Keratinocyte (primary cell): ENCODE measurements around the gene CISD3.

Experiments
- EZH2 ChIP-seq: IDR thresholded peaks from one replicate; pipeline ENCODE4 v1.6.1; 2012; ENCODE audit warnings: inconsistent platforms, mild to moderate bottlenecking, low read length, moderate library complexity
- TF ChIP-seq, protein P1 (sequence below), 3 experiments: IDR thresholded peaks in 1 of 3; conservative IDR thresholded peaks in 1 of 3; optimal IDR thresholded peaks in 1 of 3; 2 replicates in 2 of 3; 3 replicates in 1 of 3; pipeline versions ENCODE3 to v1.5.1; 2011; ENCODE audit warnings: low read length in 3 of 3, mild to moderate bottlenecking in 3 of 3, moderate library complexity in 2 of 3, control low read depth in 1 of 3, inconsistent platforms in 1 of 3; ENCODE audit not compliant: insufficient read depth in 2 of 3; ENCODE audit errors: extremely low read depth in 1 of 3

- TF ChIP-seq, protein P1, sequence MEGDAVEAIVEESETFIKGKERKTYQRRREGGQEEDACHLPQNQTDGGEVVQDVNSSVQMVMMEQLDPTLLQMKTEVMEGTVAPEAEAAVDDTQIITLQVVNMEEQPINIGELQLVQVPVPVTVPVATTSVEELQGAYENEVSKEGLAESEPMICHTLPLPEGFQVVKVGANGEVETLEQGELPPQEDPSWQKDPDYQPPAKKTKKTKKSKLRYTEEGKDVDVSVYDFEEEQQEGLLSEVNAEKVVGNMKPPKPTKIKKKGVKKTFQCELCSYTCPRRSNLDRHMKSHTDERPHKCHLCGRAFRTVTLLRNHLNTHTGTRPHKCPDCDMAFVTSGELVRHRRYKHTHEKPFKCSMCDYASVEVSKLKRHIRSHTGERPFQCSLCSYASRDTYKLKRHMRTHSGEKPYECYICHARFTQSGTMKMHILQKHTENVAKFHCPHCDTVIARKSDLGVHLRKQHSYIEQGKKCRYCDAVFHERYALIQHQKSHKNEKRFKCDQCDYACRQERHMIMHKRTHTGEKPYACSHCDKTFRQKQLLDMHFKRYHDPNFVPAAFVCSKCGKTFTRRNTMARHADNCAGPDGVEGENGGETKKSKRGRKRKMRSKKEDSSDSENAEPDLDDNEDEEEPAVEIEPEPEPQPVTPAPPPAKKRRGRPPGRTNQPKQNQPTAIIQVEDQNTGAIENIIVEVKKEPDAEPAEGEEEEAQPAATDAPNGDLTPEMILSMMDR (optimal IDR thresholded peaks at IDR 0.05 in 1 of 3, IDR thresholded peaks at IDR 0.05 in 1 of 3, conservative IDR thresholded peaks at IDR 0.05 in 1 of 3; ENCODE audit: extremely low read depth in 1 of 3, insufficient read depth in 2 of 3, low read length in 3 of 3): no peak
- TF ChIP-seq EZH2: no peak
Observed at GRCh38 chr17:38746849-38747462, 16.8 kb downstream of the CISD3 start.
